ENCODE measurements around the gene LFNG.

Gene LFNG

DNA sequence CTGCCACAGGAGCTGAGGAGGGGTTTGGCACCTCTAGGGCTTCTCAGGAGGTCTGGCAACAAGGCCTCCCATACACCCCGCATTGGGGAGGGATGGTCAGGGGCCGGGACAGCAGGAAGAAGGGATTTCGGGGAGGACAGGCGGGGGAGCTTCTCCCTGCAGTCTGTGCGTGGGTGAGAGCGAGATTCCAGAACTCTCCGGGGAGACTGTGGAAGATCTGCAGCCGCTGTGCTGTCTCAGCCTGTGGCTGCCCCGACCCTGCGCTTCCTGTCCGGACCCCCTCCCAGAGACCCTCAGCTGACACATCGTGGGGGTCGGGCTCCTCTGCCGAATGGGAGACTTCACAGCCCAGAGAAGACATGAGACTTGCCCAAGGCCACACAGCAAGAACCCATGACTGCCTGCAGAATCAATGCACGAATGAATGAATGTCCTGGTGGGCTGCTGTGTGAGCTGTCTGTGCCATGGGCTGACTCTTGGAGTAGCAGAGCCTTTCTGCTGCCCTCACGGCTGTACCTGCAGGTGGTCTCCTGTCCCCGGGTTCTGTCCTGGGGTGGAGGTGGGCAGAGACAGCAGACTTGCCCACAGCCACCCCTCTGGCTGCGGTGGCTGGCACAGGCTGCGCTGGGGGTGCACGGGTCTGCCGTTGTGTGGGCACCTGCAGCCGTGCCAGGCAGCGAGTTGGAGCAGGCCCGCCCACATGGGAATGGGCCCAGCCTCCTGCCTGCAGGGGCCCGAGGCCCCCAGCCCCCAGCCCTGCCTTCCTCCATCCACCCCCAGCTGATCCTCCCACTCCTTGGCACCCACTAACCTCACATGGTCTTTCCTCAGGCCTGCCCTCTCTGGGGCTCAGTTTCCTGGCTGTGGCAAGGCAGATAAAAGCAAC lies 16.3 kb upstream of the LFNG start:
- DNase-seq (ENCODE audit: low spot score) = no peak

DNA sequence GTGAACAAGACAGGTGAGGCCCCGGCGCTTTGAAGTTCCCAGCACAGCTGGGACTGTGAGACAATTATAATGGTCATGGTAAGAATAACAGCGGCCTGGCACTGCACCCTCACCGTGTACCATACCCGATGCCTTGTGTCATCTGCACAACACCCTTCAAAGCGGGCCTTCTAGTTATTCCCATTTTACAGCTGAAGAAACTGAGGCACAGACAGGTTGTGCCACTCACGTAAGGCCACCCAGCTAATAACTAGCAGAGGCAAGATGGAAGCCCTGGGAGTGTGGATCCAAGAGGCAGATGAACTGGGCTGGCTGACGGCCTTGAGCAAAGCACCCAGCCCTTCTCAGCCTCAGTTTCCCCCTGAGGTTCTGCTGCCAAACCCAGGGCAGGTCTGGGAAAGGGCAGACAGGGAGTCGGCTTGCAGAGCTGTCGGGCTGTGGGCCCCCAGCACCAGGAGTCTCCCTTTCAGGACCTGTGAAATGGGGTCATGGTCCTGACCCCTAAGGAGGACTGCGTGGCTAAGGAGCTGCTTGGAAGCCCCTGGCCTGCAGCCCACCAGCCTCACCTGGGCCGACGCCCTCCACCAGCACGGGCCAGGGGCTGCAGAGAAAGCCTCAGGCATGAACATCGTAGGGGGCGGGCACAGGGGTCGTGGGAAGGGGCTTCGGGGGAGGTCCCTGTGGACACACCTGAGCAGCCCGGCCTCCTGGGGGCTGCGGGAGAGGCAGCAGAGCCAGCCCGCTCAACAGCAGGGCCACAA lies 15.3 kb upstream of the LFNG start:
- no peak for DNase-seq (ENCODE audit: low spot score)

DNA sequence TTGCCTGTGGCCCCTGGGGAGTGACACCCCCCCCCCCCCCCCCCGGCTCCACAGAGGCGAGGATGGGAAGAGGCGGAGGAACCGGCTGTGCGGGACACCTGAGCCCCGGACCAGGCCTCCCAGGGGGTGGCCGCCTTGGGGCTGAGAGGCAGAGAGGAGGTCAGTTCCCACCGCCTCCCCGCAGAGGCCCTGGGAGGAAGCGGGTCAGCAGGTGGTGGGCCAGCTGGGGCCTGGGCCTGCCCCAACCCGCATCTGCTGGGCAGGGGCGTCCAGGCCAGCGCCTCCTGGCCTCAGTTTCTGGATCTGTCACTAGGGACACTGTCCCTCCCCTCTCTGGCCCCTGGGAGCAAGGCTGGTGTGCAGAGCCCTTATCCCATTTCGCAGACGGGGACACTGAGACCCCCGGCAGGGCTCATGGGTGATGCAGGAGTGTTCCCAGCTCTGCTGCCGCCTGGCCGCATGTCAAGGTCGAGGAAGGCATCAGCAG lies 14.6 kb upstream of the LFNG start:
- DNase-seq (ENCODE audit: low spot score) = no peak

DNA sequence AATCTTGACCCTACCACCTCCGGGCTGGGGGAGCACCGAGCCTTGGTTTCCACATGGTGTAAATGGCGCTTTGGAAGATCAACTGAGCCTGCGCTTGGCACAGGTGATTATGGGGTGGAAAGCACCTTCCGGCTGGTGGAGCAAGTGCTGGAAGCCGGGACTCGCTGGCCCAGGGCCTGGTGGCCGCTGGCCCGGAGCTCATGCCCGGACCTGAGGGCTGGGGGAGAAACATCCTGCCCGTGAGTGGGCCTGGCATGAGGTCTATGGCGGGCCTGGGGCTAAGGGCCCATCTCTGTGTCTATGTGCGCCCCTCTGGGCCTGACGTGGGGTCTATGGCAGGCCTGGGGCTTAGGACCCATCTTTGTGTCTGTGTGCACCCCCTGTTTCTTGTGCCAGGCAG lies 14.2 kb upstream of the LFNG start:
- DNase-seq (ENCODE audit: low spot score) = no peak

DNA sequence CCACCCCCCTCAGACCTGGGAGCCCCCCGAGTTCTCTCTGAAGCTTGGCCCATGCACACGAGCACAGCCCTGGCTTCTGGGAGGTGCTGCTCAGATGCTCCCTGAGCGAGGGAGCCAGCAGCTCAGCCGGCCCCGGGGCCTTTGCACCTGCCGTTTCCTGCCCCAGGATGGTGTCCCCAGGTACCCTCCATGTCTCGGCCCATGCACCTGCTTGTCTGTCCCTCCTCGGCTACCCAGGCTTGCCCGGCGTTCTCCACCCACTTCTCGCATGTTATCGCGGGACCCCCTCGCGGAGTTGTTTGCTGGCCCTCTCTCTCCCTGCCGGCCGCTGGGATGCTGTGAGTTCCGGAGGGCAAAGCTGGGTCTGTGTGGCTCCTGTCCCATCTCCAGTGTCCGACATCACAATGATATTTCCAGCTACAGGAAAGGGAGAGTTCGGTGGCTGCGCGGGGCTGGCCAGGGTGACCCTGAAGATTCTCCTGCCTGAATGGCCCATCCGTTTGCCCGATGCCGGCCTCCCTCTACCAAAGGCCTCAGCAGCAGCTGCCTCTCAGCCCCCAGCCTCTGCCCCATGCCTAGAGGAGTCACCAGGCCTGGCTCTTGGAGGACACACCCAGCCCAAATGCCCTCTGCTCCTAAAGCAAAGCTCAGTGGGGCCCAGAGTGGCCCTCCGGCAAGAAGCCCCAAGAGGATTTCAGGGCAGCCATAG lies 12.2 kb upstream of the LFNG start:
- DNase-seq (ENCODE audit: low spot score) = no peak

DNA sequence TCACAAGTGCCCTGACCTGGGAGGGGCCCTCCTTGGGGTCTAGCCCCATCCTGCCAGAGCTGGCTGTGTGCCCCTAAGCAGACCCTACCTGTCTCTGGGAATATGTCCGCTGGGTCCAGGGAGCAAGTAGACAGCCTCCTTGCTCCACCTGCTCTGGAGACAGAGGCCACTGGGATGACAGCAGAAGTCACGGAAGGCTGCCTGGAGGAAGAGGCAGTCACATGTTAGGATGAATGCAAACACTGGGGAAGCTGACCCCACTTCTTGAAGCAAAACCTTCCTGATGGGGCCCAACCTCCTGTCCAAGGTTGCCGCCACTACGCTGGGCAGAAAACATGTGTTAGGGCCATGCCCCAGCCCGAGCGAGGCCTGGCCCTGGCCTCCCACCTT lies 11.7 kb upstream of the LFNG start:
- DNase-seq (ENCODE audit: low spot score) = no peak

DNA sequence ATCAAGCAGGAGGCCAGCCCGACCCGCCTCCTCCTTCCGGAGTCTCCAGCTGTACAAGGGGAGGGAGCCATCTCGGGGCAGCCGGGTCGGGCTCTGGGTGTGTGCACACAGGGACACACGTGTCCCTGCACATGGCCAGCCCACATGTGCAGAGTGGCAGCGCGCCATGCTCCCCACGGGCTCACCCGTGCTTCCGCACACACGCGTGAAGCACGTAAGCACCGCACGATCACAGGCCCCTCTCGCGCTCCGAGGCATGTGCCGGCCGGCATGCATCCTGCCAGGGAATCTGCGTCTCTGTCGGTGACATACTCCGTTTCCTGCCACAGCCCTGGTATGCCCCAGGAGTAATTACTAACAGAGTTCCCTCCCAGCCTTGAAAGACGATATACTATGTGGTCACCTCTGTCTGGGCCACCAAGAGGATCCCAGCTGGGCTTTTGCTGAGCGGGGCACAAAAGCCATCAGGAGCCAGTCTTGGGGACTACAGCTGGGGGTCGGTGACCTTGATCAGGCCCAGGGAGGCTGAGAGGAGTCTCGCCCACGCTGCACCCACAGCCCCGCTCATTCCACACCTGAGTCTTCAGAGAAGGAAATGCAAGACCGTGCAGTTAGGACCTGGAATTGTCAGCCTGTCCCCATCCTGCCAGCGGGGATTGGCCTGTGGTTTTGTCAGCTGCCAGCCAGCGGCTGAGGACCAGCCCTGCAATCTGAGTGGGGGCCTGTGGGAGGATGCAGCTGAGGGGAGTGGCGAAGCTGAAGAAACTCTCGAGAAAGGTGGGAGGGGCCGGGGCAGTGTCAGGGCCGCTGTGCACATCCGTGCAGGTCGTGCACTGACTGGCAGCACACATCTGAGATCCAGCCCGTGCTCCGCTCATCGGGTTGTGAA lies 11.0 kb upstream of the LFNG start:
- DNase-seq (ENCODE audit: low spot score) = no peak

DNA sequence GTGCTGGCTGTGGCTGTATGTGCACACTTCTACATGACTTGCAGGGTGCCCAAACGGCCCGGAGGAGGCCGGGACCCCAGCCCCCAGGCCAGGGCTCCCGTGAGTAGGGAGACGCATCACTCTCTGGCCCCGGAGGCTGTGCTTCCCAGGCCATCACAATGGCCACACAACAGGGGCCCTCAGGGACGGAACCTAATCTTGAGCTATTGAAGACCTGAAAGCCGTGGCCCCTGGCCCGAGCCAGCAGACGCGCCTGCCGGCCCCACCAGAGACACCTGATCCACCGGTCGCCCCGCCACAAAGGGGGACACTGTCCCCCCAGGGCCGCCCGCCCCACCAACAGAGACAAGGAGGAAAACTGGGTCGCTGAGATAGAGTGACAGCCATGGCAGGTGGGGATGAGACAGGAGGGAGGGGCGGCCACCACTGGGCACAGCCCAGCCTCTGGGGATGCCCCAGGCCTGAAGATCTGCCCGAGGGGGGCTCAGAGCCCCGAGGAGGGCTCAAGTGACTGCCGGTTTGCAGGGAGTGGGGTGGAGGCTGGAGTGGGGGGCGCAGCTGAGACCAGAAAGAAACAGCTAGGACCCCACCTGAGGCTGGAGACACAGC lies 10.2 kb upstream of the LFNG start:
- DNase-seq (ENCODE audit: low spot score) = no peak

DNA sequence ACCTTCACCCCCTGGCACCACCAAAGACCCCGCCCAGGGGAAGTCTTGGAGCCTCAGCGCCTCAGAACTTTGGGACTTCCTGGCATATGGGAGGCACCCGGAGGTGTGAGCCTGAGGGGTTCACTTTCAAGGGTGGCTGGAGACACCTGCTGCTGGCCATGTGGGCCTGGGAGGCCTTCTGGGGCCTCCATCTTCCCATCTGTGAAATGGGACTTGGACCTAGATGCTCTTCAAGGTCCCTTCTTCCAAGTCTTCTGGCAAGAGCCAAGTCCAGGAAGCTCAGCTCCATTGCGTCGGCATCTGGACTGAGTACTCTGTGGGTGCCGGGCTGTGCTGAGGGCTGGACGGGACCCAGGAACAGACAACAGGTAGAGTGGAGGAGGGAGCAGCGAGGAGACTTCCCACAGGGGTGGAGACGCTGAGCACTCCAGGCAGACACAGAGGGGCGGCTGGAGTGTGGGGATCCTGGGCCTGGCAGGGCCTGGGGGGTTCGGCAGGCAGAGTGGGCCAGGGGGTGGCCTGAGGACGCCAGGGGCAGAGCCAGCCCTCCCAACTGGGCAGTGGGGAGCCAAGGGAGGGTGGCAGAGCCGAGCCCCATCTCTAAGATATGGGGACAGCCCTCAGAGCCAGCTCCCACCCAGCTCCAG lies 9.3 kb upstream of the LFNG start:
- DNase-seq (ENCODE audit: low spot score) = no peak

DNA sequence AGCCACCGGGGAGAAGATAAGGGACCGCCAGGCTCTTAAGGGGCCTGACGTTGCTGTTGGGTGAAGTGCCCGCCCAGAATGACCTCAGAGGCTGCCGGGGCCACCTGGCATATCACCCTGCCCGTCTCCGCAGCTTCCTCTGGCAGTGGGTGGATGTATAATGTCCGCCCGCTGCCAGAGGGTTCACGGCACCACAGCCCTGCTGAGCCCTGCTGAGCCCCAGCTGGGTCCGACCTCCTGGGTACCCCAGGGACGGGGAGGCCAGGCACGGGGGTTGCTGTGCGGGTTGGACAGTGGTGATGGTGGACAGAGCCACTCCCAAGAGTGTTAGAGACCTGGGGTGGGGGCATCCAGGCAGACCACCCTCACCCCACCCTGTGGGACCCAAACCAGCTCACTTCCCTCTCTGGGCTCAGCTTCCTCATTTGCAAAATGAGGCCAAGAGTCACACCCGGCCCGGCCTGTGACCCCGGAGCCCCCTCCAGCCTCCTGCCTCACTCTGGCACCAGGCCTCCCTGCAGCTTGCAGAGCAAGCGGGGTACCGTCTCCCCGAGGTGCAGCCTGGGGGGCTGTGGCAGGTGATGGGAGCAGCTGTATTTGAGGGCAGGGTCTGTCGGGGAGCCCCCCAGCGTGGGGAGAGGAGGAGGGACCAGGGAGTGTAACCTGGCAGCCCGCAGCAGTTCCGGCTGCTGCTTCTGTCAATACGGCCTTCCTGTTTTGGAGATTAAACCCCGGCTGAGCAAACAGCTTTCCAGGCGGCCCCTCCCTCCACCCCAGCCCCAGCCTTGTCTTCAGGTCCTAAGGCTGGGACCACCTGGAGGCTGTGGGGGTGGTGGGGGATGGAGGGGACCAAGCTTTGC lies 8.4 kb upstream of the LFNG start:
- DNase-seq (ENCODE audit: low spot score) = peak; percentile 93

DNA sequence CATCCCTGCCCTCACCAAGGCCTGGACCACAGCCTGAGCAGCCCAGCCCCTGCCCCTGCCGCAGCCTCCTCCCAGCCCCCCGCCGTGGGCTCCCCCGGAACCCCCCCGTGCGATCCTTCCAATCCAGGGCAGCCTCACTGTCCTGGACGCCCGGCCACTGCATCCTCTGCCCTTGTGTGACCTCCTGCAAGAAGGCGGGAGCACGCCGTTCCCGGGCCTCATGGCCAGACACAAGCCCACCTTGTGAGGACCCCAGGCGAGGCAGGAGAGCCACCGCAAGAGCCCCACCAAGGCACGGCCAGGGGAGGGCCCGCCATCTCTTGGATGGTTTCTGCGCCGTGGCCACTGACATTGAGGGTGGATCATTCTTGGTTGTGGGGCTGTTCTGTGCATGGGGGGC lies 7.8 kb upstream of the LFNG start:
- no peak for DNase-seq (ENCODE audit: low spot score)

DNA sequence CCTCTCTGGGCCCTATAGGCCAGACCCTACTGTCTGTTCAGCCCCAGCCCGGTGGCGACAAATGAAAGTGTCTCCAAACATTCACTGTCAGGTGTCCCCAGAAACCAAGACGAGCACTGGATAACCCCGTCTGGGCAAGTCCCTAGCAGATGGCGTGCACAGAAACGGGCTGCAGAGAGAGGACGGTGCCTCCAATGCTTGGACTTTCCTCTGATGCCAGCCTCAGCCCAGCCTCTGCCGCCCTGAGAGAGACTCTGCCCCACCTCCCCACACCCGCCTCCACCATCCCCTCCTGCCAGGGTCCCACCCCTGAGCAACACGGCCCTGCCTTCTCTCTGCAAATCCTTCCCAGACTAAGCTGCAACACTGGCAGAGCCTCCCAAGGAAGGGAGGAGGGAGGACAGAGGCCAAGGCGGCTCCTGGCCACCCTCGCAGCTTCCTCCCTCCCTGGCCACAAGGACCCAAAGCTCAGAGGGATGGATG lies 7.4 kb upstream of the LFNG start:
- no peak for DNase-seq (ENCODE audit: low spot score)

DNA sequence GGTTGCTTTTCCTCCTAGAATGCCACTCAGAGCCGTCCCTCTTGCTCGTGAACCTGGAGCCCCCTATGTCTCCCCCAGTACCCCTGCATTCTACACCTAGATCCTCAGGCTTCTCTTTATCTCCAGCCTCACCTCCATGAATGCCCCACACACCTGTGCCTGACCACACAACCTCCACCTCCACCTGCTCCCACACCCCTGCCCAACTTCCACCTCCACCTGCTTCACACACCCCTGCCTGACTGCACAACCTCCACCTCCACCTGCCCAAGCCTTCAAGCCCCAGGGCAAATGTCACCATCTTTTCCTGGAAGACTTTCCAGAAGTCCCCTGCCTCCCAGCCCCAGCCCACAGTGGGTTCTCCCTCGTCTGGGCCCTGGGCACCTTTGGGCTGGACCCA lies 6.9 kb upstream of the LFNG start:
- DNase-seq (ENCODE audit: low spot score) = no peak

DNA sequence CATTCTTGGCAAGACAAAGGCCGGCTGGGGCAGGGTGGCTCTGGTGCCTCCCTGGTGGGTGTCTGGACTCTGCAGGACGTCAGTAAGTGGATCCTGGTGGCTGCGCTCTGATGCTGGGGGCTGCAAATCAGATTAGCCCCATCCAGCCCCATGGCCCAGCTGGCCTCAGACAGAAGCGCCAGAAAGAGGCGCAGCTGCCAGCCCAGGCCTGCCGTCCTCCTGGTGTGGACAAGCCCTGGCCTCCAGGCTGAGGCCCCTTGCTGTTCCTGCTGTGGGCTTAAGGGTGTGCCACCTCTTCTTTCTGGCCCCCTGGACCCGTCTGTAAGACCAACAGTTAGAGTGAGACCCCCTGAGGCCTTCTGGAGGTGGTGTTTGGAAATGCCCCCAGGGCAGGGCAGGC lies 5.9 kb upstream of the LFNG start:
- DNase-seq (ENCODE audit: low spot score) = no peak

DNA sequence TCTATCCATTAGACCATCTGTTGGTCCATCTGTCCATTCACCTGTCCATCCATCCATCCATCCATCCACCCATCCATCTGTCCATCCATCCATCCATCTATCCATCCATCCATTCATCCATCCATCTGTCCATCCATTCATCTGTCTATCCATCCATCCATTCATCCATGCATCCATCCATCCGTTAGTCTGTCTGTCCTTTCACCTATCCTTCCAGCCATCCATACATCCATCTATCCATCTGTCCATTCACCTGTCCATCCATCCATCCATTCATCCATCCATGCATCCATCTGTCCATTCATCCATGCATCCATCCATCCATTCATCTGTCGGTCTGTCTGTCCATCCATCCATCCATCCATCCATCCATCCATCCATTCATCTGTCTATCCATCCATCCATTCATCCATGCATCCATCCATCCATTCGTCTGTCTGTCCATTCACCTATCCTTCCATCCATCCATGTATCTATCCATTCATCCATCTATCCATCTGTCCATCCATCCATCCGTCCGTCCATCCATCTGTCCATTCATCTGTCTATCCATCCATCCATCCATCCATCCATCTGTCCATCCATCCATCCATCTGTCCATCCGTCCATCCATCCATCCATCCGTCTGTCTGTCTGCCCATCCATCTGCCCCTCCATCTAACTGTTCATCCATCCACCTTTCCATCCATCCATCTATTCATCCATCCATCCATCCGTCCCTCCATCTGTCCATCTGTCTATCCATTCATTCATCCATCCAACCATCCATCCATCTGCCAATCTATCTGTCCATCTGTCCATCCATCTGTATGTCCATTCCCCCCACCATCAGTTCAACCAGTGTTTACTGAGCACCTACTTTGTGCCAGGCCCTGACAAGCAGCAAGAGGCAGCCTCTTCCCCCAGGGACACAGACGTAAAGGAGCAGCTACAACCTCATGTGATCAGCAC lies 4.8 kb upstream of the LFNG start:
- no peak for DNase-seq (ENCODE audit: low spot score)

DNA sequence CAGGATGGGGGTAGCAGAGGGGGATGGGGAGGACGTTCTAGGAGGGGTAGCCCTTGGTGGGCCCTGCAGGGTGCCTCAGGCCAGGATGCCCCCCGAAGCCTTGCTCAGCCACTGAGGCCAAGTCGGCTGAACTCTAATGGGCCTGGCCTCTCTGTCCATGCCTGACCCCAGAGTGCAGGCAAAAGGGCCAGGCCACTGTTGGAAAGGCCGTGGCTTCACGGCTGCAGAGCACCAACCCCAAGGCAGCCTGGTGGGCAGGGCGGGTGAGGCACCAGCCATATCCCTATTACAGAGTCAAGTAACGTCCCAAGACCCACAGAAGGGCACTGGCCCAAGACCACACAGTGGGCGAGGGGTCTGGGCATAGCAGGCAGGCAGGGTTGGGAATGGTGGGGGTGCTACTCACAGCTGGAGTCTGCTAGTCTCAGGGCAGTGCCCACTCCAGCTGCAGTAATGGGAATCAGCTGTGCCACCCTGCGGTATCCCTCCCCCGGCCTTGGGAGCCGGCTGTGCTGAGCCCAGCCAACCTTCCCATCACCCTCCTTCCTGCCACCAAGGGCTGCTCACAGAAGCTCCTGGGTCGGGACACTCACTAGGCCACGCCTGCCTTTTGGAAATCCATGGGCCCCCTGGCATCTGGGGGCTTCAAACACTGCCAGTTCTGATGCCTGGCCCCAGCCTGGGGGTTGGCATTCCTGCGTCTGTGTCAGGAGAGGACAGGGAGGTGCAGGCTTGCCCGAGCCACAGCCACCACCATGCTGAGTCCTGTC lies 4.0 kb upstream of the LFNG start:
- DNase-seq (ENCODE audit: low spot score) = no peak

DNA sequence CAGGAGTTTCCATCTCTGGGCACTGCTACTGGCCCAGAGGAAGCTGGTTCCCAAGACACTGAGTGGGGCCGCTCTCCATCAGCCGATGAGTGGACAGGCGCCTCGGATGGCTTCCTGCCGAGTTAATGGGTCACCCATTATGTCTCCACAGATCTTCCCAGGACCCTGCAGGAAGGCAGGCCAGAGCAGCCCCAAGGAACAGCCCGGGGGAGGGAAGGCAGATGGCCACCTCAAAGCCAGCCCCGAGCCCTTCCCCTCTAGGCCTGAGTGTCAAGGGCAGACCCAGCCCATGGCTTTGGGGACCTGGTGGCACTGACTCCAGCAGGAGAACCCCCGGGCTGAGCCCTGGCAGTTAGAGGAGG lies 3.4 kb upstream of the LFNG start:
- no peak for DNase-seq (ENCODE audit: low spot score)

DNA sequence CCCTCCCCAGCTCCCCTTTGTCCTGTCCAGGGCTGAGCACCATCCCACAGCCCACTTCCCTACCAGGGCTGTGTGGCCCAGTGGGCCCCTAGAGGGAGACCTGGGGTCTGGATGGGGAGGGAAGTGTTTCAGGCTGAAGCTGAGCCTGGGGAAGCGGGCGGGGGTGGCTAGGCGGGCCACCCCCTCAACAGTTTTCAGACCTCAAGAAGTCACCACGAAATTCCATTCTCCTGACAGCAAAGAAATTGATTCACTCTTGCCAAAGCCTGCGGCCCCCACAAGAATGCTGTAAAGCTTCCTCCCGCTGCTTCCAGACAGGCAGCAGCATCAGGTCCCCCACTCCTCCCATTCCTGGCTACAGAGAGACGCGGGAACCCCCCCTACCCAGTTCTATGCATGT lies 2.5 kb upstream of the LFNG start:
- DNase-seq (ENCODE audit: low spot score) = no peak

All from HuH-7 (cell line).